OCI-LY3 (cell line): Measurements from ENCODE around the gene NHS.

Experiments
- H2AFZ ChIP-seq: fragments of 200-600, 300-600 bp; shearing (Covaris generic); 2 replicates; pipeline ENCODE4 v1.6.0; 2014; ENCODE audit warnings: antibody characterized with exemption, low read depth, low read length
- H3K27ac ChIP-seq: fragments of 200-600, 300-600 bp; sonication (generic); 2 replicates; pipeline ENCODE4 v1.5.1; 2014; ENCODE audit warnings: mild to moderate bottlenecking, low read length, moderate library complexity, mixed read lengths
- H3K27me3 ChIP-seq: fragments of 200-600, 300-600 bp; sonication (generic); 2 replicates; pipeline ENCODE4 v1.6.1; 2014; ENCODE audit warnings: low read depth, low read length, mixed read lengths
- H3K36me3 ChIP-seq: fragments of 200-600, 300-600 bp; sonication (generic); replicated peaks from 2 replicates; pipeline ENCODE3; 2014; ENCODE audit warnings: low read depth, low read length, mixed read lengths
- H3K4me1 ChIP-seq: fragments of 300-600, 200-600 bp; sonication (generic); 2 replicates; pipeline ENCODE4 v1.6.1; 2014; ENCODE audit warnings: low read length, mixed read lengths
- H3K4me2 ChIP-seq: fragments of 200-600, 300-600 bp; sonication (generic); 2 replicates; pipeline ENCODE4 v1.6.1; 2014; ENCODE audit warnings: low read length, mixed read lengths
- H3K4me3 ChIP-seq: fragments of 300-600, 200-600 bp; sonication (generic); 2 replicates; pipeline ENCODE4 v1.5.1; 2014; ENCODE audit warnings: antibody characterized with exemption, mild to moderate bottlenecking, low read length, moderate library complexity
- H3K79me2 ChIP-seq: fragments of 300-600, 200-600 bp; shearing (Covaris generic); 2 replicates; pipeline ENCODE4 v1.6.1; 2014; ENCODE audit warnings: mild to moderate bottlenecking, low read length, mixed read lengths
- H3K9ac ChIP-seq: fragments of 300-600, 200-600 bp; shearing (Covaris generic); 2 replicates; pipeline ENCODE4 v1.6.0; 2014; ENCODE audit warnings: mild to moderate bottlenecking, low read length, moderate library complexity
- H3K9me3 ChIP-seq: fragments of 200-600, 300-600 bp; shearing (Covaris generic); 2 replicates; pipeline ENCODE4 v1.6.1; 2014; ENCODE audit warnings: low read length, mixed read lengths; ENCODE audit not compliant: insufficient read depth
- H4K20me1 ChIP-seq: fragments of 200-600, 300-600 bp; sonication (generic); 2 replicates; pipeline ENCODE4 v1.6.1; 2016; ENCODE audit warnings: low read length, mixed read lengths; ENCODE audit not compliant: insufficient read depth
- CTCF ChIP-seq: fragments of 200-600, 300-600 bp; sonication (generic); IDR thresholded peaks from 2 replicates; pipeline ENCODE4 v1.5.1; 2014; ENCODE audit warnings: antibody characterized with exemption, low read length, low read depth
- EZH2phosphoT487 ChIP-seq: fragments of 200-600 bp; shearing (Covaris generic); IDR thresholded peaks from 2 replicates; pipeline ENCODE4 v1.6.1; 2018; ENCODE audit warnings: antibody characterized with exemption, mixed run types, low read depth

Gene NHS

GRCh38 chrX:17553961-17554482 is 179.0 kb downstream of the NHS start:
- Histone ChIP-seq H3K27me3 (no peaks in the 10 kb centered on the region), H3K36me3 (no peaks in the 10 kb centered on the region), H4K20me1 (no peaks in the 10 kb centered on the region), H3K9ac (no peak overlapping the region), H3K79me2 (no peaks in the 10 kb centered on the region), H3K4me2 (no peak overlapping the region), H3K9me3 (no peaks in the 10 kb centered on the region), H3K27ac (no peak overlapping the region), H2AFZ (no peak overlapping the region), H3K4me1 (no peaks in the 10 kb centered on the region), H3K4me3 (no peak overlapping the region)
- TF ChIP-seq CTCF (no peak), EZH2phosphoT487 (no peak)

- H4K20me1 ChIP-seq, result no peaks in the 10 kb centered on the region
- H3K79me2 ChIP-seq, result no peaks in the 10 kb centered on the region
- TF ChIP-seq CTCF, result no peak
- TF ChIP-seq EZH2phosphoT487, result no peak
- no peak overlapping the region for H3K9ac ChIP-seq
- no peak overlapping the region for H3K4me3 ChIP-seq
- H3K4me1 ChIP-seq, result no peaks in the 10 kb centered on the region
- no peaks in the 10 kb centered on the region for H3K27me3 ChIP-seq
- no peak overlapping the region for H2AFZ ChIP-seq
- H3K36me3 ChIP-seq, result no peaks in the 10 kb centered on the region
- no peak overlapping the region for H3K27ac ChIP-seq
- H3K4me2 ChIP-seq, result no peak overlapping the region
- H3K9me3 ChIP-seq, result no peaks in the 10 kb centered on the region
Observed at GRCh38 chrX:17554914-17555313, 179.9 kb downstream of the NHS start.

GRCh38 chrX:17555846-17556245 is 180.8 kb downstream of the NHS start:
- Histone ChIP-seq H3K27me3 (no peaks in the 10 kb centered on the region), H3K4me1 (no peaks in the 10 kb centered on the region), H3K9me3 (no peaks in the 10 kb centered on the region), H3K9ac (no peak overlapping the region), H2AFZ (no peak overlapping the region), H3K27ac (no peak overlapping the region), H3K79me2 (no peaks in the 10 kb centered on the region), H3K36me3 (no peaks in the 10 kb centered on the region), H4K20me1 (no peaks in the 10 kb centered on the region), H3K4me2 (no peak overlapping the region), H3K4me3 (no peak overlapping the region)
- TF ChIP-seq CTCF (no peak), EZH2phosphoT487 (no peak)

GRCh38 chrX:17559728-17560379 is 184.9 kb downstream of the NHS start:
- Histone ChIP-seq H3K4me1 (no peaks in the 10 kb centered on the region), H3K4me3 (no peak overlapping the region), H2AFZ (no peak overlapping the region), H3K27ac (no peak overlapping the region), H3K9ac (no peak overlapping the region), H3K36me3 (no peaks in the 10 kb centered on the region), H4K20me1 (no peaks in the 10 kb centered on the region), H3K27me3 (no peaks in the 10 kb centered on the region), H3K79me2 (no peaks in the 10 kb centered on the region), H3K4me2 (no peak overlapping the region), H3K9me3 (no peaks in the 10 kb centered on the region)
- TF ChIP-seq CTCF, result no peak
- TF ChIP-seq EZH2phosphoT487, result no peak
